Colonic mucosa (tissue), 4 donors: ENCODE results near the gene HECW1. TPM values are rescaled to one million over a fixed set of nuclear protein-coding genes. Genes with fewer than 3 reads are reported as not detected.

Experiments
- DNase-seq: peaks from one replicate; pipeline ENCODE4 v3.0.0-alpha.2; 2020
- H3K27ac ChIP-seq: fragments of 200-600 bp; one replicate; pipeline ENCODE4 v1.8.0; 2021
- H3K27me3 ChIP-seq: fragments of 200-600 bp; one replicate; pipeline ENCODE4 v1.8.0; 2021
- H3K36me3 ChIP-seq: fragments of 200-600 bp; one replicate; pipeline ENCODE4 v1.8.0; 2021
- H3K4me1 ChIP-seq: fragments of 200-600 bp; one replicate; pipeline ENCODE4 v1.8.0; 2021; ENCODE audit warnings: mild to moderate bottlenecking
- H3K4me3 ChIP-seq: fragments of 200-600 bp; one replicate; pipeline ENCODE4 v1.8.0; 2021
- H3K9ac ChIP-seq, 2 donors: one replicate each; pipeline ENCODE4 v1.7.0; 2013; ENCODE audit warnings: control low read depth in 2 of 2, low read depth in 2 of 2, low read length in 2 of 2
- H3K9me3 ChIP-seq: fragments of 200-600 bp; one replicate; pipeline ENCODE4 v1.8.0; 2021
- intact Hi-C: fragments of 100-400 bp; cut with DNase I; formaldehyde crosslinking; loops from one replicate; pipeline ENCODE4 v1.14.1; 2022
- total RNA-seq, 2 donors: library from RNA; stranded (reverse); fragmentation: NEBNext Ultra II Directional in 1 of 2; extraction: Animal tissue kit (Norgen Biotek cat#: 25700) in 1 of 2; gene quantifications; one replicate each; pipeline ENCODE4 v1.2.1, GENCODE V29; 2021
- TF ChIP-seq, protein P1 (sequence below): fragments of 200-600 bp; IDR thresholded peaks from one replicate; pipeline ENCODE4 v1.8.0; 2022; ENCODE audit warnings: antibody characterized with exemption, mild to moderate bottlenecking
- donor health status: healthy.
- donor health status: DM: no; HTN: no; CAD: no.
- donor health status: DM: no; HTN: no; CAD: no.

The HECW1 gene
- total RNA-seq, 2 donors from 2014 or later, result 0.35 to 0.40 TPM

DNA sequence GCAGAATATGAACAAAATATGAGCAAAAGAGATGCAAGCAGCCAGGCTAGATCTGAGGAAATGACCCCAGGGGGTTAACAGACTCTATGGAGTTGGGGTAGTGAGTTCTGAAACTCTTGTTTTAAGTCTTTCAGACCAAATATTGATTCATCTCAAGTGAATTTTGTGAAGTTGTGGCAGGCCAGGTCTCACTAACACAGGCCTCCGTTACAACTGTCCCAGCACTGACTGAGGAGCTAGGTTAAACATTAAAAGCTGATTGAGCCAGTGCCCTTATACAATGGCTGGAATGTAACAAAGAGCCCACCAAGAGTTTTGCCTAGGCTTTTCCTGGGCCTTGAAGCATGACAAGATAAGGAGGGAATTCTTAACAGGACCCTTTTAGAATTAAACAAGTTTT lies 278.1 kb downstream of the HECW1 start:
- DNase-seq, result no peak
- Histone ChIP-seq H3K9ac (no peak overlapping the region), H3K4me1 (no peaks in the 10 kb centered on the region), H3K9me3 (no peaks in the 10 kb centered on the region), H3K27ac (no peak overlapping the region), H3K27me3 (no peaks in the 10 kb centered on the region), H3K36me3 (no peaks in the 10 kb centered on the region), H3K4me3 (no peak overlapping the region)
- intact Hi-C loops, result no loop called here
- TF ChIP-seq, protein P1, sequence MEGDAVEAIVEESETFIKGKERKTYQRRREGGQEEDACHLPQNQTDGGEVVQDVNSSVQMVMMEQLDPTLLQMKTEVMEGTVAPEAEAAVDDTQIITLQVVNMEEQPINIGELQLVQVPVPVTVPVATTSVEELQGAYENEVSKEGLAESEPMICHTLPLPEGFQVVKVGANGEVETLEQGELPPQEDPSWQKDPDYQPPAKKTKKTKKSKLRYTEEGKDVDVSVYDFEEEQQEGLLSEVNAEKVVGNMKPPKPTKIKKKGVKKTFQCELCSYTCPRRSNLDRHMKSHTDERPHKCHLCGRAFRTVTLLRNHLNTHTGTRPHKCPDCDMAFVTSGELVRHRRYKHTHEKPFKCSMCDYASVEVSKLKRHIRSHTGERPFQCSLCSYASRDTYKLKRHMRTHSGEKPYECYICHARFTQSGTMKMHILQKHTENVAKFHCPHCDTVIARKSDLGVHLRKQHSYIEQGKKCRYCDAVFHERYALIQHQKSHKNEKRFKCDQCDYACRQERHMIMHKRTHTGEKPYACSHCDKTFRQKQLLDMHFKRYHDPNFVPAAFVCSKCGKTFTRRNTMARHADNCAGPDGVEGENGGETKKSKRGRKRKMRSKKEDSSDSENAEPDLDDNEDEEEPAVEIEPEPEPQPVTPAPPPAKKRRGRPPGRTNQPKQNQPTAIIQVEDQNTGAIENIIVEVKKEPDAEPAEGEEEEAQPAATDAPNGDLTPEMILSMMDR, result no peak

DNA sequence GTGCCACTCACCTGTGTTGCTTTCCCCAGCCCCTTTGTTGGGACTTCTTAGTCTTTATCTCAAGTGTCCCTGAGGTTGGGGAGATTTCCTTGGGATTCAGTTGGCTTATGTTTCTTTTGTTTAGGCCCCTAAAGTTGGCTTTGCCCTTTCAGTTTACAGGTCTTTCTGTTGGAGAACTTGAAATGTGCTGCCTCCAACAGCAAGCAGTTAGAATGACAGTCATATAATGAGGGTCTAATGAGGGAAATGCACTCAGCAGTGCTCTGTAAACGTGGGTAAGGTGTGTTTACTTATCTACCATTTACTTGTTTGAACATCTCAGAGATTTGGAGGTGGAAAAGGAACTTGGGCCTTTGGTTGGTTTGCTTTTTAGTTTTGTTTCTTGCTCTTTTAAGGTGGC lies 279.1 kb downstream of the HECW1 start:
- intact Hi-C loops, result no loop called here
- Histone ChIP-seq H3K9ac (no peak overlapping the region), H3K36me3 (no peaks in the 10 kb centered on the region), H3K27me3 (no peaks in the 10 kb centered on the region), H3K4me1 (no peaks in the 10 kb centered on the region), H3K27ac (no peak overlapping the region), H3K4me3 (no peak overlapping the region), H3K9me3 (no peaks in the 10 kb centered on the region)
- DNase-seq, result no peak
- TF ChIP-seq, protein P1, result no peak

DNA sequence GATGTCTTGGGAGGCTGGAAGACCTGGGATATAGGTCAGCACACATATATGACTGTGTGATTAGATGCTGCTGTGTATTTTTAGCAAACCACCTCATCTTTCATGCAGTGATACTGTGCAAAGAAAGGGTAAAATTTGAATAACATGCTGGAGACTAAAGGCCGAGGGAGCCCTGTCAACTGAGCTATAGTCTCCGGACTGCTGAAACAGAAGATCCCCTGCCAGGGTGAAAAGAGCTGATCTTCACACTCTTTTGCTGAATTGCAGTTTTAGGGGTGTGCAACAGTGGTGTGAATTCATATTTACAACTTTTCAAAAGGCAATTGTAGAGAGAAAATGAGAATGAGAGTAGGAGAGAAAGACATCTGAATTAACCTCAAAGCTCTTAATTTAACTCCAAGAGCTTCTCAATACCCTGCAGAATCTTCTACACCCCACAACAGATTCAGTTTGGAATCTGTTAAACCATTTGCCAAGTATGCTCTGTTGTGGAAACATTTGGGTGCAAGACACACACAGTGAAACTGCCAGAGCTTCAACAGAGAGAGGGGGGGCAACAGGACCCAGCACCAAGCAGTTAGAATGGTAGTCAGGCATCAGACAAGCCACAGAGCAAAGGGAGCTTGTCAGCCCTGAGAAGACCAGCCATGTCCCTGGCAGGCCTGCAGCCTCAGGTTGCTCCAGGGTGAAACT lies 280.3 kb downstream of the HECW1 start:
- H3K4me3 ChIP-seq, result no peak overlapping the region
- DNase-seq, result no peak
- TF ChIP-seq, protein P1, result no peak
- no peaks in the 10 kb centered on the region for H3K27me3 ChIP-seq
- no peaks in the 10 kb centered on the region for H3K9me3 ChIP-seq
- no peak overlapping the region for H3K27ac ChIP-seq
- no peak overlapping the region for H3K9ac ChIP-seq
- H3K4me1 ChIP-seq, result no peaks in the 10 kb centered on the region
- intact Hi-C loops, result no loop called here
- H3K36me3 ChIP-seq, result no peaks in the 10 kb centered on the region

DNA sequence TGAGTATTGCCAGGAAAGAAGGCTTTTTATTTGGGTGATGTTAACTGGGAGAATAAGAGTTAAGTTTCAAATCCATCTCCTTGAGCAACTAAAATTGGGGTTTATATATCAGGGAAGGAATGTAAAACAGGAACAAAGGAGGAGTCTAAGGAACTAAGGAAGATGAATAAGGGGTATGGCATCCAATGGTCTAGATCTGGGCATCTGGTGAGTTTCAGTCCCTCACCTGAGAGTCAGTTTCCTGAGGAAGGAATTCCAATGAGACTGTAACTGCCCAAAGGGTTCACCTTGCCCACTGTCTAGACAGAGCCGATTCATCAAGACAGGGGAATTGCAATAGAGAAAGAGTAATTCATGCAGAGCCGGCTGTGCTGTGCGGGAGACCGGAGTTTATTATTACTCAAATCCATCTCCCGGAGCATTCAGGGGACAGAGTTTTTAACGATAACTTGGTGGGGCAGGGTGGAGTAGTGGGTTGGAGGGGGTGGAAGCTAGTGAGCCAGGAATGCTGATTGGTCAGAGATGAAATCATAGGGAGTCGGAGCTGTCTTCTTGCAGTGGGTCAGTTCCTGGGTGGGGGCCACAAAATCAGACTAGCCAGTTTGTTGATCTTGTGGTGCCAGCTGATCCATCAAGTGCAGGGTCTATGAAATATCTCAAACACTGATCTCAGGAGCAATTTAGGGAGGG lies 282.1 kb downstream of the HECW1 start:
- no peak overlapping the region for H3K27ac ChIP-seq
- no peak for DNase-seq
- no peaks in the 10 kb centered on the region for H3K36me3 ChIP-seq
- no peaks in the 10 kb centered on the region for H3K9me3 ChIP-seq
- H3K4me1 ChIP-seq, result no peaks in the 10 kb centered on the region
- no peak overlapping the region for H3K9ac ChIP-seq
- H3K27me3 ChIP-seq, result no peaks in the 10 kb centered on the region
- intact Hi-C loops, result no loop called here
- TF ChIP-seq, protein P1, result no peak
- no peak overlapping the region for H3K4me3 ChIP-seq

DNA sequence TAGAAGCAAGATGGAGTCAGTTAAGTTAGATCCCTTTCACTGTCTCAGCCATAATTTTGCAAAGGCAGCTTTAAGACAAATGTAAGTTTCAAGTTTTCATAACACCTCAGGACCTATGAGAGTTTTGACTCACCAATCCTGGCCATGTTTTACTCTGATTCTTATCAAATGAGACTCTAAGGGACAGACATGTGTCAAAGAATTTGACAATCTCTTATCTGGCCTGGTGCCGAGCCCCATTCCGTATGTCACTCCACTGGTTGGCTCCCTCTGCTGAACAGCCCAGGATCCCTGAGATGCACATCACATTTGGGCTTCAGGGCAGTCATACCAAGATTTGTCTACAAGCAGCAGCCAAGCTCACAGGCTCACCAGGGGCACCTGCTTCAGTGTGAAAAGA lies 282.9 kb downstream of the HECW1 start:
- TF ChIP-seq, protein P1, result no peak
- no peaks in the 10 kb centered on the region for H3K27me3 ChIP-seq
- H3K9me3 ChIP-seq, result no peaks in the 10 kb centered on the region
- no peak overlapping the region for H3K4me3 ChIP-seq
- no peak overlapping the region for H3K9ac ChIP-seq
- intact Hi-C loops, result no loop called here
- no peaks in the 10 kb centered on the region for H3K36me3 ChIP-seq
- H3K4me1 ChIP-seq, result no peaks in the 10 kb centered on the region
- DNase-seq, result no peak
- H3K27ac ChIP-seq, result no peak overlapping the region
